Measurements from ENCODE around the gene C1QB. TPM values are rescaled to one million over a fixed set of nuclear protein-coding genes. Genes with fewer than 3 reads are reported as not detected.
"Not testable (repeated sequence)": the region's sequence is repeated elsewhere in the genome, so short reads cannot be mapped to it uniquely, and the experiment has no call there.

C1QB gene
- total and polyA plus RNA-seq, 4 donors, result 93.9 to 335 (median 143) TPM

DNA sequence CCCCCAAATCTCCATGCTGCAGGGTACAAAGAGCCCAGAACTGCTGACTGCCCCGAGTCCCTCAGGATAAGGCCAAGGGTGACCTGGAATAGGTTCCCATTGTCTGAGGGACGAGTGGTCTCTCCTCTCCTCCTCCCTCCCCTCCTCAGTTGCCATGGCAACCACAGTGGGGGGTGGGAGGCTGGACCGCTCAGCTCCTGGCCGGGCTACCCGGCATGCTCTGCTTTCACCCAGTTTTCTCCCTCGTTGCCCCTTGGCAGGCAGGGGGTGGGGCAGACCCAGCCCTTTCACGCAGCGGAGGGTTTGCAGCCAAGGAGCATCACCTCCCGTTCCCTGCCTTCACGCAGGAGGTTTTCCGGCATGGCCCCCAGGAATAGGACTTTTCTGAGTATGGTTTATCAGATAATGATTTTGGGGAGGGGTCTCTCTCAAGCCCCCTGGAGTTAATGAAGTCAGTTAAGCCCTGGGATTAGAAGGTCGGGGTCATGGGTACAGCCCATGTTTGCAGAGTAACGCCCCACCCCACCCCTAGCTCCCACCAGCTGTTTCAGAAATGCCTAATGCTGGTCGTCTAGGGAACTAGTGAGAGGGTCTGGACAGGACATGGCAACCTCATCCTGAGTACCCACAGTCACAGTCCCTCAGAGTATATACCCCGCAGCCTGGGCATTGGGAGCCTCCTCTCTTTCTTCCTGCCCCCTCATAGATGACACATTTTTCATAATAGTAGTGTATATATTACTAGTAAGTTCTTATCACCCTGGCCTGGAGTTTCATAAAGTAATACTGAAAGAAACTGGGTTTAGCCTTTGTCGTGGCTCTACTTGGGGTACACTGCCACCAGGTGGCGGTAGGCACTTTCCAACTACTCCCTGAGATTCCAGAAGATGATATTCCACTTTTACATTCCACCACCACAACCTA is 20.7 kb downstream of the C1QB start:
- no peak overlapping the region for H3K9ac ChIP-seq (ENCODE audit: low read depth in 1 of 2, low read length in 2 of 2)
- TF ChIP-seq RXRA (IDR thresholded peaks at IDR 0.05), result no peak
- TF ChIP-seq, protein P1, sequence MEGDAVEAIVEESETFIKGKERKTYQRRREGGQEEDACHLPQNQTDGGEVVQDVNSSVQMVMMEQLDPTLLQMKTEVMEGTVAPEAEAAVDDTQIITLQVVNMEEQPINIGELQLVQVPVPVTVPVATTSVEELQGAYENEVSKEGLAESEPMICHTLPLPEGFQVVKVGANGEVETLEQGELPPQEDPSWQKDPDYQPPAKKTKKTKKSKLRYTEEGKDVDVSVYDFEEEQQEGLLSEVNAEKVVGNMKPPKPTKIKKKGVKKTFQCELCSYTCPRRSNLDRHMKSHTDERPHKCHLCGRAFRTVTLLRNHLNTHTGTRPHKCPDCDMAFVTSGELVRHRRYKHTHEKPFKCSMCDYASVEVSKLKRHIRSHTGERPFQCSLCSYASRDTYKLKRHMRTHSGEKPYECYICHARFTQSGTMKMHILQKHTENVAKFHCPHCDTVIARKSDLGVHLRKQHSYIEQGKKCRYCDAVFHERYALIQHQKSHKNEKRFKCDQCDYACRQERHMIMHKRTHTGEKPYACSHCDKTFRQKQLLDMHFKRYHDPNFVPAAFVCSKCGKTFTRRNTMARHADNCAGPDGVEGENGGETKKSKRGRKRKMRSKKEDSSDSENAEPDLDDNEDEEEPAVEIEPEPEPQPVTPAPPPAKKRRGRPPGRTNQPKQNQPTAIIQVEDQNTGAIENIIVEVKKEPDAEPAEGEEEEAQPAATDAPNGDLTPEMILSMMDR (IDR thresholded peaks at IDR 0.05; ENCODE audit: low read depth, low read length, missing input control), result peak; percentile 75
- TF ChIP-seq JUND (IDR thresholded peaks at IDR 0.05), result no peak
- peak; percentile 86 to 89 for TF ChIP-seq RAD21 (IDR thresholded peaks at IDR 0.05)
- WGBS, result 14% methylated on average over 17 of the region's 17 CpGs
- H3K27ac ChIP-seq (ENCODE audit: low read depth in 1 of 2, low read length in 2 of 2), result no peak overlapping the region
- no peaks in the 10 kb centered on the region for H3K4me1 ChIP-seq (ENCODE audit: control insufficient read depth in 4 of 4, insufficient read depth in 4 of 4, low read length in 3 of 4)
- peak; percentile 46 for DNase-seq (ENCODE audit: low spot score)
- H3K27me3 ChIP-seq (ENCODE audit: control insufficient read depth in 4 of 4, insufficient read depth in 4 of 4, low read length in 3 of 4), result peaks cover 0 to 6% (median 3%) of the 10 kb centered on the region in 4 donors
- H3K4me3 ChIP-seq (ENCODE audit: low read depth in 1 of 3, low read length in 3 of 3), result no peak overlapping the region
- no peaks in the 10 kb centered on the region for H3K9me3 ChIP-seq (ENCODE audit: control insufficient read depth in 4 of 4, low read length in 3 of 4)
- no peaks in the 10 kb centered on the region for H3K36me3 ChIP-seq (ENCODE audit: control insufficient read depth in 4 of 4, insufficient read depth in 3 of 4, low read depth in 1 of 4, low read length in 3 of 4)

DNA sequence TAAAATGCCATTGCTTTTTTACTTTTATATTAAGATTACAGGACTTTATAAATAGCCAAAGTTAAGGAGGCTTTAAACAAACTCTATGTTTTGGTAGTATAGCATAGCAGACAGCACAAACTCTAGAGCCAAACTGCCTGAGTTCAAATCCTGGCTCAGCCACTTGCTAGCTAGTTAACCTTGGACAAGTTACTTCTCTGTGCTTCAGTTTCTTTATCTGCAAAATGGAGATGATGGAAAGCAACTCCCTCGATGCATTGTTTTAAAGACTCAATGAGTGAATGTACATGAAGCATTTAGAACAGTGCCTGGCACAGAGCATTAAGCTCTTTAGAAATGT is 21.3 kb downstream of the C1QB start:
- H3K4me3 ChIP-seq (ENCODE audit: low read depth in 1 of 3, low read length in 3 of 3), result no peak overlapping the region
- H3K9me3 ChIP-seq (ENCODE audit: control insufficient read depth in 4 of 4, low read length in 3 of 4), result no peaks in the 10 kb centered on the region
- 21% methylated on average over 1 of the region's 1 CpG for whole genome bisulfite sequencing
- no peak overlapping the region for H3K27ac ChIP-seq (ENCODE audit: low read depth in 1 of 2, low read length in 2 of 2)
- H3K27me3 ChIP-seq (ENCODE audit: control insufficient read depth in 4 of 4, insufficient read depth in 4 of 4, low read length in 3 of 4), result peaks cover 0 to 6% (median 3%) of the 10 kb centered on the region in 4 donors
- H3K9ac ChIP-seq (ENCODE audit: low read depth in 1 of 2, low read length in 2 of 2), result no peak overlapping the region
- no peak for DNase-seq (ENCODE audit: low spot score)
- H3K36me3 ChIP-seq (ENCODE audit: control insufficient read depth in 4 of 4, insufficient read depth in 3 of 4, low read depth in 1 of 4, low read length in 3 of 4), result no peaks in the 10 kb centered on the region
- TF ChIP-seq RAD21 (IDR thresholded peaks at IDR 0.05) (no peak), TAF1 (conservative IDR thresholded peaks at IDR 0.05) (no peak), NR2F2 (IDR thresholded peaks at IDR 0.05) (no peak), SP1 (IDR thresholded peaks at IDR 0.05) (no peak)
- TF ChIP-seq, protein P2, sequence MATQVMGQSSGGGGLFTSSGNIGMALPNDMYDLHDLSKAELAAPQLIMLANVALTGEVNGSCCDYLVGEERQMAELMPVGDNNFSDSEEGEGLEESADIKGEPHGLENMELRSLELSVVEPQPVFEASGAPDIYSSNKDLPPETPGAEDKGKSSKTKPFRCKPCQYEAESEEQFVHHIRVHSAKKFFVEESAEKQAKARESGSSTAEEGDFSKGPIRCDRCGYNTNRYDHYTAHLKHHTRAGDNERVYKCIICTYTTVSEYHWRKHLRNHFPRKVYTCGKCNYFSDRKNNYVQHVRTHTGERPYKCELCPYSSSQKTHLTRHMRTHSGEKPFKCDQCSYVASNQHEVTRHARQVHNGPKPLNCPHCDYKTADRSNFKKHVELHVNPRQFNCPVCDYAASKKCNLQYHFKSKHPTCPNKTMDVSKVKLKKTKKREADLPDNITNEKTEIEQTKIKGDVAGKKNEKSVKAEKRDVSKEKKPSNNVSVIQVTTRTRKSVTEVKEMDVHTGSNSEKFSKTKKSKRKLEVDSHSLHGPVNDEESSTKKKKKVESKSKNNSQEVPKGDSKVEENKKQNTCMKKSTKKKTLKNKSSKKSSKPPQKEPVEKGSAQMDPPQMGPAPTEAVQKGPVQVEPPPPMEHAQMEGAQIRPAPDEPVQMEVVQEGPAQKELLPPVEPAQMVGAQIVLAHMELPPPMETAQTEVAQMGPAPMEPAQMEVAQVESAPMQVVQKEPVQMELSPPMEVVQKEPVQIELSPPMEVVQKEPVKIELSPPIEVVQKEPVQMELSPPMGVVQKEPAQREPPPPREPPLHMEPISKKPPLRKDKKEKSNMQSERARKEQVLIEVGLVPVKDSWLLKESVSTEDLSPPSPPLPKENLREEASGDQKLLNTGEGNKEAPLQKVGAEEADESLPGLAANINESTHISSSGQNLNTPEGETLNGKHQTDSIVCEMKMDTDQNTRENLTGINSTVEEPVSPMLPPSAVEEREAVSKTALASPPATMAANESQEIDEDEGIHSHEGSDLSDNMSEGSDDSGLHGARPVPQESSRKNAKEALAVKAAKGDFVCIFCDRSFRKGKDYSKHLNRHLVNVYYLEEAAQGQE (IDR thresholded peaks at IDR 0.05), result no peak
- H3K4me1 ChIP-seq (ENCODE audit: control insufficient read depth in 4 of 4, insufficient read depth in 4 of 4, low read length in 3 of 4), result no peaks in the 10 kb centered on the region

DNA sequence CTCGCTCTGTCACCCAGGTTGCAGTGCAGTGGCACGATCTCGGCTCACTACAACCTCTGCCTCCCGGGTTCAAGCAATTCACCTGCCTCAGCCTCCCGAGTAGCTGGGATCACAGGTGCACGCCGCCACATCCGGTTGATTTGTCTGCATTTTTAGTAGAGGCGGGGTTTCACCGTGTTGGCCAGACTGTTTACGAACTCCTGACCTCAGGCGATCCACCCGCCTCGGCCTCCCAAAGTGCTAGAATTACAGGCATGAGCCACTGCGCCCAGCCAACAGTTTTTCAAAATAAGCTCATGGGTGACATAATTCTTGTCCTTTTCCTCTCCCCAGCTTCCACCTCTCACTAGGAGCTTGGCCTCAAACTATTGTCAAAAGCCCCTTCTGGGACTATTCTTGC is 23.1 kb downstream of the C1QB start:
- H3K4me1 ChIP-seq (ENCODE audit: control insufficient read depth in 4 of 4, insufficient read depth in 4 of 4, low read length in 3 of 4); DNase-seq (ENCODE audit: low spot score): not testable (repeated sequence)

More for the DNA sequence above, 23.1 kb downstream of the C1QB start:
- H3K27ac ChIP-seq (ENCODE audit: low read depth in 1 of 2, low read length in 2 of 2); H3K9ac ChIP-seq (ENCODE audit: low read depth in 1 of 2, low read length in 2 of 2); H3K36me3 ChIP-seq (ENCODE audit: control insufficient read depth in 4 of 4, insufficient read depth in 3 of 4, low read depth in 1 of 4, low read length in 3 of 4); H3K9me3 ChIP-seq (ENCODE audit: control insufficient read depth in 4 of 4, low read length in 3 of 4); H3K4me3 ChIP-seq (ENCODE audit: low read depth in 1 of 3, low read length in 3 of 3); H3K27me3 ChIP-seq (ENCODE audit: control insufficient read depth in 4 of 4, insufficient read depth in 4 of 4, low read length in 3 of 4): not testable (repeated sequence)
- 88% methylated on average over 15 of the region's 15 CpGs for WGBS

Measured in liver (tissue), 9 donors.